GM23338 (cell line): ENCODE results near the gene HDDC3. TPM values are rescaled to one million over a fixed set of nuclear protein-coding genes. Genes with fewer than 3 reads are reported as not detected.
"Not testable (repeated sequence)": the region's sequence is repeated elsewhere in the genome, so short reads cannot be mapped to it uniquely, and the experiment has no call there.

ENCODE experiments used
- ATAC-seq: fragments of 200-7000 bp; cut with Tn5 transposase; 3 replicates; pipeline ENCODE4 v1.9.1; 2020
- DNase-seq: peaks from one replicate; pipeline ENCODE4 v3.0.0-alpha.2; 2015; ENCODE audit warnings: low spot score
- H2AFZ ChIP-seq: fragments of 200-600 bp; sonication (generic); 2 replicates; pipeline ENCODE4 v1.8.0; 2016; ENCODE audit warnings: antibody characterized with exemption, mild to moderate bottlenecking, moderate library complexity
- H3F3A ChIP-seq: fragments of 200-600 bp; sonication (generic); replicated peaks from 2 replicates; pipeline ENCODE4 v1.8.0; 2017; ENCODE audit warnings: antibody characterized with exemption, mixed run types, low read depth
- H3K27ac ChIP-seq: fragments of 200-600 bp; sonication (generic); 2 replicates; pipeline ENCODE4 v1.6.1; 2016; ENCODE audit warnings: low read depth
- H3K27me3 ChIP-seq: fragments of 200-600 bp; sonication (generic); 2 replicates; pipeline ENCODE4 v1.8.0; 2016; ENCODE audit warnings: mild to moderate bottlenecking, mixed run types, moderate library complexity; ENCODE audit not compliant: insufficient read depth
- H3K36me3 ChIP-seq: fragments of 200-600 bp; sonication (generic); 2 replicates; pipeline ENCODE4 v1.8.0; 2016; ENCODE audit warnings: mild to moderate bottlenecking; ENCODE audit not compliant: insufficient read depth
- H3K4me1 ChIP-seq: fragments of 200-600 bp; sonication (generic); 2 replicates; pipeline ENCODE4 v1.8.0; 2016; ENCODE audit warnings: mild to moderate bottlenecking, moderate library complexity; ENCODE audit not compliant: insufficient read depth
- H3K4me2 ChIP-seq: fragments of 200-600 bp; sonication (generic); 2 replicates; pipeline ENCODE4 v1.7.1; 2017; ENCODE audit warnings: mixed run types
- H3K4me3 ChIP-seq: fragments of 200-600 bp; sonication (generic); 2 replicates; pipeline ENCODE4 v1.6.1; 2016; ENCODE audit warnings: mixed run types
- H3K79me2 ChIP-seq: fragments of 200-600 bp; sonication (generic); replicated peaks from 2 replicates; pipeline ENCODE4 v1.8.0; 2017; ENCODE audit warnings: mild to moderate bottlenecking; ENCODE audit not compliant: insufficient read depth
- H3K9me2 ChIP-seq: fragments of 200-600 bp; sonication (generic); 2 replicates; pipeline ENCODE4 v1.8.0; 2017; ENCODE audit not compliant: insufficient read depth
- H4K20me1 ChIP-seq: fragments of 200-600 bp; sonication (generic); replicated peaks from 2 replicates; pipeline ENCODE4 v1.8.0; 2017; ENCODE audit warnings: mild to moderate bottlenecking; ENCODE audit not compliant: insufficient read depth
- H3K27ac Mint-ChIP-seq: 2 replicates; pipeline ENCODE4 v1.8.0; 2020; ENCODE audit warnings: inconsistent platforms, mild to moderate bottlenecking, moderate library complexity, mixed read lengths
- H3K27me3 Mint-ChIP-seq: 3 replicates; pipeline ENCODE4 v1.8.0; 2022; ENCODE audit warnings: low read depth, mild to moderate bottlenecking, moderate library complexity, mixed read lengths, inconsistent platforms; ENCODE audit not compliant: insufficient read depth, poor library complexity
- H3K36me3 Mint-ChIP-seq: 3 replicates; pipeline ENCODE4 v1.8.0; 2021; ENCODE audit warnings: low read depth, mild to moderate bottlenecking, inconsistent platforms, moderate library complexity, mixed read lengths
- H3K4me1 Mint-ChIP-seq: 3 replicates; pipeline ENCODE4 v1.8.0; 2020; ENCODE audit warnings: mild to moderate bottlenecking, inconsistent platforms, mixed read lengths
- H3K4me3 Mint-ChIP-seq: 3 replicates; pipeline ENCODE4 v1.8.0; 2021; ENCODE audit warnings: moderate library complexity, mild to moderate bottlenecking, inconsistent platforms, mixed read lengths
- H3K9me3 Mint-ChIP-seq: 3 replicates; pipeline ENCODE4 v1.8.0; 2020; ENCODE audit warnings: moderate library complexity, mild to moderate bottlenecking, inconsistent platforms, mixed read lengths
- EZH2 ChIP-seq: fragments of 200-600 bp; sonication (generic); IDR thresholded peaks from one replicate; pipeline ENCODE4 v1.8.0; 2017; ENCODE audit warnings: antibody characterized with exemption, mild to moderate bottlenecking, low read depth; ENCODE audit not compliant: unreplicated experiment
- JUNB ChIP-seq: IDR thresholded peaks from one replicate; pipeline ENCODE4 v1.6.1; 2016; ENCODE audit warnings: antibody characterized with exemption; ENCODE audit not compliant: unreplicated experiment
- NANOG ChIP-seq: IDR thresholded peaks from 2 replicates; pipeline ENCODE4 v1.6.1; 2016; ENCODE audit warnings: antibody characterized with exemption, borderline replicate concordance
- POLR2AphosphoS5 ChIP-seq: IDR thresholded peaks from 2 replicates; pipeline ENCODE4 v1.6.1; 2016; ENCODE audit warnings: antibody characterized with exemption, low read depth
- ZNF114 ChIP-seq: fragments of 250-450 bp; sonication (Bioruptor Pico); IDR thresholded peaks from 2 replicates; pipeline ENCODE4 v1.5.0; 2020; ENCODE audit warnings: mild to moderate bottlenecking, moderate library complexity
- ZNF331 ChIP-seq: fragments of 250-450 bp; sonication (Bioruptor Pico); IDR thresholded peaks from 2 replicates; pipeline ENCODE4 v1.5.0; 2020; ENCODE audit warnings: low read depth, mild to moderate bottlenecking, moderate library complexity
- polyA plus RNA-seq: library from polyadenylated mRNA; unstranded; fragments of >200 nt; fragmentation: Nextera tagmentation; extraction: Ambion mirVana; gene quantifications from 2 replicates; pipeline ENCODE4 v1.2.1, GENCODE V29; 2016
- total RNA-seq: library from RNA; depleted of rRNA; stranded (reverse); fragments of >200 nt; shearing (Covaris generic); gene quantifications from 2 replicates; pipeline ENCODE4 v1.2.3, GENCODE V29; 2014
- TF ChIP-seq, protein P1 (sequence below), 2 experiments: fragments of 200-600 bp in 1 of 2; sonication (generic) in 1 of 2; conservative IDR thresholded peaks; 2 replicates each; pipeline versions ENCODE4 v1.5.1 to v1.6.1; 2016 to 2017; ENCODE audit warnings: antibody characterized with exemption in 2 of 2, low read depth in 2 of 2, mild to moderate bottlenecking in 2 of 2, moderate library complexity in 1 of 2
- TF ChIP-seq, protein P2 (sequence below): fragments of 250-450 bp; sonication (Bioruptor Pico); IDR thresholded peaks from 2 replicates; pipeline ENCODE4 v1.5.0; 2020; ENCODE audit warnings: mild to moderate bottlenecking, moderate library complexity

The HDDC3 gene
- total and polyA plus RNA-seq, 2 experiments from 2014 or later = 17.4 to 19.0 TPM

DNA sequence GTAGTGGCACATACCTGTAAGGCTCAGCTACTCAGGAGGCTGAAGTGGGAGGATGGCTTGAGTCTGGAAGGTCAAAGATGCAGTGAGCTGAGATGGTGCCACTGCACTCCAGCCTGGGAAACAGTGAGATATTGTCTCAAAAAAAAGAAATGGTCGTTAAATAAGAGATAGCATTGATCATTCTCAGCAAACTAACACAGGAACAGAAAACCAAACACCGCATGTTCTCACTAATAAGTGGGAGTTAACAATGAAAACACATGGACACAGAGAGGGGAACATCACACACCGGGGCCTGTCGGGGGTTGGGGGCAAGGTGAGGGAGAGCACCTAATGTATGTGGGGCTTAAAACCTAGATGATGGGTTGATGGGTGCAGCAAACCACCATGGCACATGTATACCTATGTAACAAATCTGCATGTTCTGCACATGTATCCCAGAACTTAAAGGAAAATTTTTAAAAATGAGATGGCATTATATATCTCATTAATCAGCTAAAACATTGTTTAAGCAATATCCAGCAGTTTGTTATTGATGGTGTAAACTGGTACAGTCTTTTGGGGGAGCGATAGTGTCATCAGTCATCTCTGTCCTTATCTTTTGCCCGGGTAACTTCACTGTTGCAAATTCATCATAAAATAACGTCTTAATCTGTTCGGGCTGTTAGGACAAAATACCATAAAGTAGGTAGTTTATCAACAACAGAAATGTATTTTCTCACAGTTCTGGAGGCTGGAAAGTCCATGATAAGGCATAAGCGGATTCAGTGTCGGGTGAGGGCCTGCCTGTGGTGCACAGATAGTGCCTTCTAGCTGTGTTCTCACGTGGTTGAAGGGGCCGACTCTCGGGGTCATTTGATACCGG lies 30.9 kb downstream of the HDDC3 start:
- Mint-ChIP-seq H3K4me1 (peaks cover 15% of the 10 kb centered on the region), H3K27me3 (peaks cover 24% of the 10 kb centered on the region), H3K4me3 (peak overlapping the region; percentile 86), H3K36me3 (peaks cover 7% of the 10 kb centered on the region), H3K9me3 (no peaks in the 10 kb centered on the region; the same call in 2 of the 3 replicates), H3K27ac (no peak overlapping the region)
- Histone ChIP-seq H3K27ac (no peak overlapping the region), H4K20me1 (no peaks in the 10 kb centered on the region), H3K79me2 (no peaks in the 10 kb centered on the region), H2AFZ (peak overlapping the region; percentile 85), H3K27me3 (peaks cover 24% of the 10 kb centered on the region), H3K36me3 (no peaks in the 10 kb centered on the region), H3K4me3 (peak overlapping the region; percentile 83), H3F3A (peaks cover 15% of the 10 kb centered on the region), H3K9me2 (no peaks in the 10 kb centered on the region), H3K4me2 (peak overlapping the region; percentile 79), H3K4me1 (peaks cover 18% of the 10 kb centered on the region)
- no peak for ATAC-seq
- TF ChIP-seq NANOG (no peak), ZNF114 (CRISPR knock-in tag) (no peak), POLR2AphosphoS5 (no peak), ZNF331 (CRISPR knock-in tag) (no peak), JUNB (no peak), EZH2 (no peak)
- TF ChIP-seq, protein P1, sequence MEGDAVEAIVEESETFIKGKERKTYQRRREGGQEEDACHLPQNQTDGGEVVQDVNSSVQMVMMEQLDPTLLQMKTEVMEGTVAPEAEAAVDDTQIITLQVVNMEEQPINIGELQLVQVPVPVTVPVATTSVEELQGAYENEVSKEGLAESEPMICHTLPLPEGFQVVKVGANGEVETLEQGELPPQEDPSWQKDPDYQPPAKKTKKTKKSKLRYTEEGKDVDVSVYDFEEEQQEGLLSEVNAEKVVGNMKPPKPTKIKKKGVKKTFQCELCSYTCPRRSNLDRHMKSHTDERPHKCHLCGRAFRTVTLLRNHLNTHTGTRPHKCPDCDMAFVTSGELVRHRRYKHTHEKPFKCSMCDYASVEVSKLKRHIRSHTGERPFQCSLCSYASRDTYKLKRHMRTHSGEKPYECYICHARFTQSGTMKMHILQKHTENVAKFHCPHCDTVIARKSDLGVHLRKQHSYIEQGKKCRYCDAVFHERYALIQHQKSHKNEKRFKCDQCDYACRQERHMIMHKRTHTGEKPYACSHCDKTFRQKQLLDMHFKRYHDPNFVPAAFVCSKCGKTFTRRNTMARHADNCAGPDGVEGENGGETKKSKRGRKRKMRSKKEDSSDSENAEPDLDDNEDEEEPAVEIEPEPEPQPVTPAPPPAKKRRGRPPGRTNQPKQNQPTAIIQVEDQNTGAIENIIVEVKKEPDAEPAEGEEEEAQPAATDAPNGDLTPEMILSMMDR (conservative IDR thresholded peaks at IDR 0.05; ENCODE audit: low read depth in 2 of 2) = no peak
- TF ChIP-seq, protein P2, sequence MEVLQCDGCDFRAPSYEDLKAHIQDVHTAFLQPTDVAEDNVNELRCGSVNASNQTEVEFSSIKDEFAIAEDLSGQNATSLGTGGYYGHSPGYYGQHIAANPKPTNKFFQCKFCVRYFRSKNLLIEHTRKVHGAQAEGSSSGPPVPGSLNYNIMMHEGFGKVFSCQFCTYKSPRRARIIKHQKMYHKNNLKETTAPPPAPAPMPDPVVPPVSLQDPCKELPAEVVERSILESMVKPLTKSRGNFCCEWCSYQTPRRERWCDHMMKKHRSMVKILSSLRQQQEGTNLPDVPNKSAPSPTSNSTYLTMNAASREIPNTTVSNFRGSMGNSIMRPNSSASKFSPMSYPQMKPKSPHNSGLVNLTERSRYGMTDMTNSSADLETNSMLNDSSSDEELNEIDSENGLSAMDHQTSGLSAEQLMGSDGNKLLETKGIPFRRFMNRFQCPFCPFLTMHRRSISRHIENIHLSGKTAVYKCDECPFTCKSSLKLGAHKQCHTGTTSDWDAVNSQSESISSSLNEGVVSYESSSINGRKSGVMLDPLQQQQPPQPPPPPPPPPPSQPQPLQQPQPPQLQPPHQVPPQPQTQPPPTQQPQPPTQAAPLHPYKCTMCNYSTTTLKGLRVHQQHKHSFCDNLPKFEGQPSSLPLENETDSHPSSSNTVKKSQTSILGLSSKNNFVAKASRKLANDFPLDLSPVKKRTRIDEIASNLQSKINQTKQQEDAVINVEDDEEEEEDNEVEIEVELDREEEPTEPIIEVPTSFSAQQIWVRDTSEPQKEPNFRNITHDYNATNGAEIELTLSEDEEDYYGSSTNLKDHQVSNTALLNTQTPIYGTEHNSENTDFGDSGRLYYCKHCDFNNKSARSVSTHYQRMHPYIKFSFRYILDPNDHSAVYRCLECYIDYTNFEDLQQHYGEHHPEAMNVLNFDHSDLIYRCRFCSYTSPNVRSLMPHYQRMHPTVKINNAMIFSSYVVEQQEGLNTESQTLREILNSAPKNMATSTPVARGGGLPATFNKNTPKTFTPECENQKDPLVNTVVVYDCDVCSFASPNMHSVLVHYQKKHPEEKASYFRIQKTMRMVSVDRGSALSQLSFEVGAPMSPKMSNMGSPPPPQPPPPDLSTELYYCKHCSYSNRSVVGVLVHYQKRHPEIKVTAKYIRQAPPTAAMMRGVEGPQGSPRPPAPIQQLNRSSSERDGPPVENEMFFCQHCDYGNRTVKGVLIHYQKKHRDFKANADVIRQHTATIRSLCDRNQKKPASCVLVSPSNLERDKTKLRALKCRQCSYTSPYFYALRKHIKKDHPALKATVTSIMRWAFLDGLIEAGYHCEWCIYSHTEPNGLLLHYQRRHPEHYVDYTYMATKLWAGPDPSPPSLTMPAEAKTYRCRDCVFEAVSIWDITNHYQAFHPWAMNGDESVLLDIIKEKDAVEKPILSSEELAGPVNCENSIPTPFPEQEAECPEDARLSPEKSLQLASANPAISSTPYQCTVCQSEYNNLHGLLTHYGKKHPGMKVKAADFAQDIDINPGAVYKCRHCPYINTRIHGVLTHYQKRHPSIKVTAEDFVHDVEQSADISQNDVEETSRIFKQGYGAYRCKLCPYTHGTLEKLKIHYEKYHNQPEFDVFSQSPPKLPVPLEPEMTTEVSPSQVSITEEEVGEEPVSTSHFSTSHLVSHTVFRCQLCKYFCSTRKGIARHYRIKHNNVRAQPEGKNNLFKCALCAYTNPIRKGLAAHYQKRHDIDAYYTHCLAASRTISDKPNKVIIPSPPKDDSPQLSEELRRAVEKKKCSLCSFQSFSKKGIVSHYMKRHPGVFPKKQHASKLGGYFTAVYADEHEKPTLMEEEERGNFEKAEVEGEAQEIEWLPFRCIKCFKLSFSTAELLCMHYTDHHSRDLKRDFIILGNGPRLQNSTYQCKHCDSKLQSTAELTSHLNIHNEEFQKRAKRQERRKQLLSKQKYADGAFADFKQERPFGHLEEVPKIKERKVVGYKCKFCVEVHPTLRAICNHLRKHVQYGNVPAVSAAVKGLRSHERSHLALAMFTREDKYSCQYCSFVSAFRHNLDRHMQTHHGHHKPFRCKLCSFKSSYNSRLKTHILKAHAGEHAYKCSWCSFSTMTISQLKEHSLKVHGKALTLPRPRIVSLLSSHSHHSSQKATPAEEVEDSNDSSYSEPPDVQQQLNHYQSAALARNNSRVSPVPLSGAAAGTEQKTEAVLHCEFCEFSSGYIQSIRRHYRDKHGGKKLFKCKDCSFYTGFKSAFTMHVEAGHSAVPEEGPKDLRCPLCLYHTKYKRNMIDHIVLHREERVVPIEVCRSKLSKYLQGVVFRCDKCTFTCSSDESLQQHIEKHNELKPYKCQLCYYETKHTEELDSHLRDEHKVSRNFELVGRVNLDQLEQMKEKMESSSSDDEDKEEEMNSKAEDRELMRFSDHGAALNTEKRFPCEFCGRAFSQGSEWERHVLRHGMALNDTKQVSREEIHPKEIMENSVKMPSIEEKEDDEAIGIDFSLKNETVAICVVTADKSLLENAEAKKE (CRISPR knock-in tag) = no peak
- DNase-seq = peak; percentile 25

DNA sequence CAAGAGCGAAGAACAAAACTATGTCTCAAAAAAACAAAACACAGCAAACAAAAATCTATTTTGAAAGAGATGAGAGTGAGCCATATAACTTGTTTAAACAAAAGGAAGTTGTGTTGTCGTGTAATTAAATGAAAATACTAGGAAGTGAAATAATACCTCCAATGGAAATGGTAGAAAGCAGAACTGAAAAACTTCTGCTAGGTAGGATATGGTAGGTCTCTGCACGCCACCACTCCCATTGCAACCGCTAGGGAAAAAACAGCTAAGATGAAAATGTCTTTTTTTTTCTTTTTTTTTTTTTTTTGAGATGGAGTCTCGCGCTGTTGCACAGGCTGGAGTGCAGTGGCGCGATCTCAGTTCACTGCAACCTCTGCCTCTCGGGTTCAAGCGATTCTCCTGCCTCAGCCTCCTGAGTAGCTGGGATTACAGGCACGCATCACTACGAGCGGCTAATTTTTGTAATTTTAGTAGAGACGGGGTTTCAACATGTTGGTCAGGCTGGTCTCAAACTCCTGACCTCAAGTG lies 35.2 kb downstream of the HDDC3 start:
- not testable (repeated sequence) for H3K4me2 ChIP-seq, H3K27ac Mint-ChIP-seq, H3K9me2 ChIP-seq, H3K36me3 Mint-ChIP-seq, ATAC-seq, H3K4me1 ChIP-seq, H3F3A ChIP-seq, H3K27ac ChIP-seq, H3K4me3 Mint-ChIP-seq, H3K9me3 Mint-ChIP-seq, H4K20me1 ChIP-seq, DNase-seq, H3K4me3 ChIP-seq, H3K27me3 ChIP-seq, H3K79me2 ChIP-seq, H2AFZ ChIP-seq, H3K36me3 ChIP-seq
- Mint-ChIP-seq H3K4me1 (peaks cover 12% of the 10 kb centered on the region), H3K27me3 (peaks cover 14% of the 10 kb centered on the region)
